Rectal smooth muscle tissue (tissue), 1 donor: ENCODE data around the gene TMUB1.

Source experiments
- H3K27ac ChIP-seq: one replicate; pipeline ENCODE4 v1.7.0; 2013; ENCODE audit warnings: low read depth, low read length, inconsistent platforms
- H3K27me3 ChIP-seq: one replicate; pipeline ENCODE4 v1.7.0; 2013; ENCODE audit warnings: low read length; ENCODE audit not compliant: control insufficient read depth, insufficient read depth
- H3K36me3 ChIP-seq: one replicate; pipeline ENCODE4 v1.7.0; 2013; ENCODE audit warnings: low read length; ENCODE audit not compliant: control insufficient read depth, insufficient read depth
- H3K4me1 ChIP-seq: one replicate; pipeline ENCODE4 v1.7.0; 2013; ENCODE audit warnings: low read length; ENCODE audit not compliant: control insufficient read depth, insufficient read depth
- H3K4me3 ChIP-seq: one replicate; pipeline ENCODE4 v1.7.0; 2013; ENCODE audit warnings: low read length
- H3K9ac ChIP-seq: one replicate; pipeline ENCODE4 v1.7.0; 2013; ENCODE audit warnings: low read length

The TMUB1 gene

DNA sequence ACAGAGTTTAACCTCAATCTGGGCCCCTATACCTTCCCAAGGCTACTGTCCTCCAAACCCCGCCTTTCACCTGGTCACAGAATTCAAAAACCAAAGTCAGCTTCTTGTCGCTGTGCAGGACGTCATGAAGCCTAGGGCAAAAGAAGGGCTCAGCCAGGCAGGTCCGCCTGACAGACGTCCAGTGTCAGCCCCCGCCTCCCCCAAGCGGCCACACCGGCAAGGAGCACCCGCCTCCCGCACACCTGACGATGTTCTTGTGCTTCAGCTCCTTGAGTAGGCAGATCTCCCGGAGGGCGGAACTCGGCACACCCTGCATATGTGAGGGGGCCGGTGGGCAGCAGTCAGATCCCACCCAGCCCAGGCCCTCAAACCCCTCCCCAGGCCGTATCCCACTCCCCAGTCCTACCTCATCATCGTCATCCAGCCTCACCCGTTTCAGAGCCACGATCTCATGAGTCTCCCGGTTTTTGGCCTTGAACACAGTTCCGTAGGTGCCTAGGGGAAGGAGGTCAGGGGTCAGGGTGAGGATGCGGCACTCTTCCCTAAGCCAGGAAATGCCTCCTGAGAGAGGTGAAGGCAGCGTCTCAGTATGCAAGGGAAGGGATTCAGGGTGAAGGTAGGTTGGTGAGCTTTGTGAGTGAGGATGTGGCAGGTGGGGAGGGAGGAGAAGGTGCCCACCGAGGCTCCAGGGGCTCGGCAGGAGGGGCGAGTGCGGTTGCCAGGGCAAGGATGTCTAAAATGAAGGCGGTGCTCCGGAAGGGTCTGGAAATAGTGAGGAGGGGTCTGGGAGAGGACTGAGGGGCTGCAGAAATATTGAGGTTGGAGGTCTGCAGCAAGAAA lies 26.4 kb downstream of the TMUB1 start:
- Histone ChIP-seq H3K9ac (no peak overlapping the region), H3K36me3 (peaks cover 2% of the 10 kb centered on the region), H3K4me1 (peaks cover 22% of the 10 kb centered on the region), H3K27ac (no peak overlapping the region), H3K4me3 (peak overlapping the region; percentile 86), H3K27me3 (no peaks in the 10 kb centered on the region)

- H3K27me3 ChIP-seq, result no peaks in the 10 kb centered on the region
- H3K36me3 ChIP-seq, result no peaks in the 10 kb centered on the region
- H3K4me3 ChIP-seq, result no peak overlapping the region
- no peak overlapping the region for H3K9ac ChIP-seq
- peaks cover 16% of the 10 kb centered on the region for H3K4me1 ChIP-seq
- no peak overlapping the region for H3K27ac ChIP-seq
These were observed 27.0 kb downstream of the TMUB1 start for GRCh38 chr7:151056283-151056665.

GRCh38 chr7:151053751-151054150 lies 29.5 kb downstream of the TMUB1 start:
- Histone ChIP-seq H3K36me3 (no peaks in the 10 kb centered on the region), H3K27ac (no peak overlapping the region)

DNA sequence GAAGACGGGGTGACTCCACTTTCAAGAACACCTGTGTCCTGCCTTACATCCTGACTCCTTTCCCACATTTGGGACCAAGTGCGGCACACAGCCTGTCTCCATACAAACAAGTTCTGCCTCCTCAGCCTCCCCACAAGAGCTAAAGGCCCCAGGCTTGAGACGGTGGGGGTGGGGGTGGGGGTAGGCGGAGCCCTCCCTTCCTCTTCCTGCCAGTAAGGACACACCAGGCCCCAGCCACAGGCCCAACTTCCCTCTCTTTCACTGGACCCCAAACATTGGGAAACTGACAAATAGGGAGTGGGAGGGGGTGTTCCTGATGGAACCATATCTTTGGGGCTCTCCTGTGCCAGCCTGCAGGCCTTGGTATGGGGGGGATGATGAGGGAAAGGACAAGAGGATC lies 30.2 kb downstream of the TMUB1 start:
- H3K4me3 ChIP-seq, result no peak overlapping the region
- H3K27me3 ChIP-seq, result no peaks in the 10 kb centered on the region
- no peaks in the 10 kb centered on the region for H3K36me3 ChIP-seq
- H3K9ac ChIP-seq, result no peak overlapping the region
- H3K27ac ChIP-seq, result no peak overlapping the region
- H3K4me1 ChIP-seq, result peaks cover 5% of the 10 kb centered on the region

More at GRCh38 chr7:151053751-151054150, 29.5 kb downstream of the TMUB1 start:
- H3K9ac ChIP-seq, result no peak overlapping the region
- H3K4me3 ChIP-seq, result no peak overlapping the region
- H3K4me1 ChIP-seq, result peaks cover 10% of the 10 kb centered on the region
- H3K27me3 ChIP-seq, result no peaks in the 10 kb centered on the region

GRCh38 chr7:151051108-151051507 lies 32.2 kb downstream of the TMUB1 start:
- H3K36me3 ChIP-seq, result peaks cover 2% of the 10 kb centered on the region
- H3K4me3 ChIP-seq, result no peak overlapping the region
- no peaks in the 10 kb centered on the region for H3K27me3 ChIP-seq
- H3K27ac ChIP-seq, result no peak overlapping the region
- H3K4me1 ChIP-seq, result peaks cover 2% of the 10 kb centered on the region
- H3K9ac ChIP-seq, result no peak overlapping the region

DNA sequence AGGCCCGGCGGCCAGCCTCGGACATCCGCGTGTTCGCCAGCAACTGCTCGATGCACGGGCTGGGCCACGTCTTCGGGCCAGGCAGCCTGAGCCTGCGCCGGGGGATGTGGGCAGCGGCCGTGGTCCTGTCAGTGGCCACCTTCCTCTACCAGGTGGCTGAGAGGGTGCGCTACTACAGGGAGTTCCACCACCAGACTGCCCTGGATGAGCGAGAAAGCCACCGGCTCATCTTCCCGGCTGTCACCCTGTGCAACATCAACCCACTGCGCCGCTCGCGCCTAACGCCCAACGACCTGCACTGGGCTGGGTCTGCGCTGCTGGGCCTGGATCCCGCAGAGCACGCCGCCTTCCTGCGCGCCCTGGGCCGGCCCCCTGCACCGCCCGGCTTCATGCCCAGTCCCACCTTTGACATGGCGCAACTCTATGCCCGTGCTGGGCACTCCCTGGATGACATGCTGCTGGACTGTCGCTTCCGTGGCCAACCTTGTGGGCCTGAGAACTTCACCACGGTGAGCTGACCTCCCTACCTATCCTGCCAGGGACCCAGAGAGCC lies 34.3 kb downstream of the TMUB1 start:
- Histone ChIP-seq H3K36me3 (peaks cover 2% of the 10 kb centered on the region), H3K27ac (no peak overlapping the region), H3K9ac (no peak overlapping the region), H3K4me1 (peaks cover 2% of the 10 kb centered on the region), H3K27me3 (no peaks in the 10 kb centered on the region), H3K4me3 (no peak overlapping the region)

GRCh38 chr7:151047976-151048815 lies 35.1 kb downstream of the TMUB1 start, which contains the start of gene ASIC3:
TSS of gene ASIC3 (plus strand) at chr7:151048531. CDS start at chr7:151048886, 355 bp downstream.
- Histone ChIP-seq H3K27ac (no peak within 1 kb of the TSS), H3K4me3 (no peak within 1 kb of the TSS), H3K4me1 (peaks cover 2% of the 10 kb centered on the region), H3K9ac (no peak within 1 kb of the TSS), H3K27me3 (no peaks in the 10 kb centered on the region), H3K36me3 (peaks cover 2% of the 10 kb centered on the region)

DNA sequence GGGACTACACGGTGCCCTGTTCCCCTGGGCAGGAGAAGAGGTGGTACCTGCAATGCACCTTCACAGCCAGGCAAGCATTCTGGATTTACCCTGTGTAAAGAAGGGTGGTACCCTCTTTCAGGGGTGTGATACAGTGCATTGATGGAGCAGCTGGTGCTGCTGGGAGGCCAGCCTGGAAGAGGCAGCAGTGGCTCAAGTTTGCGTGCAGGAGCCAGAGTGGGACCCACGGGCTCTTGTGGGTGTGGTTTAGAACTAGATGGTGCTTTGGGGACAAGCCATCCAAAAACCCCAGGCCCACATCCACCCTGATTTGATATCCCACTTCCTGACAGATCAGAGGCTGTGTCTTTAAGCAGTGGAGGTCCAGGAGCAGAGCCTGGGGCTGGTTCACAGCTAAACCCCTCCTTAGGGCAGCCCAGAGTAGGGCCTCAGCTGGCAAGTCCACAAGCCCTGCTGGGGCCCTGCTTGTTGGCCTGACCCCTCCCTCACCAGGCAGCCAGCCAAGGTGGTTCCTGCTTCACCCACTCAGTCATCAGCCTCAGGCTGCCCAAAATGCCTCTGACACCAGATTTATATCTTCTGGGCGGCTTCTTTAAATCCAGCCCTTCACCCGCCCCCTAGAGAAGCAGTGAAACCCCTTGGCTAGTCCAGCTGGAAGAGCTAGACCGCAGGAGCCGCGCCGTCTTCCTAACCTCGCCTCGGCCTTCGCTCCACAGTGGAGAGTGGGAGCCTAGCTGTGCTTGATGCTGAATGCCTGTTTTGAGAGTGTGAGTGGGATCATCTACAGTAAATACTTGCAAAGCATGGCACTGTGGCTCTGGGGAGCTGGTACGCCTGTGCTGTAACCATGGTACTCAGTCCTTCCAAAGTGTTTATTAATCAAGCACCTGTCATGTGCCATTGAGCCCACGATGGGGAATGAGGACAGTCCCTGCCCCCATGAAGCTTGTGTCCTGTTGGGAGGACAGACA lies 36.4 kb downstream of the TMUB1 start:
- Histone ChIP-seq H3K27me3 (no peaks in the 10 kb centered on the region), H3K27ac (no peak overlapping the region), H3K36me3 (peaks cover 2% of the 10 kb centered on the region), H3K4me3 (no peak overlapping the region), H3K9ac (no peak overlapping the region), H3K4me1 (peaks cover 2% of the 10 kb centered on the region)

DNA sequence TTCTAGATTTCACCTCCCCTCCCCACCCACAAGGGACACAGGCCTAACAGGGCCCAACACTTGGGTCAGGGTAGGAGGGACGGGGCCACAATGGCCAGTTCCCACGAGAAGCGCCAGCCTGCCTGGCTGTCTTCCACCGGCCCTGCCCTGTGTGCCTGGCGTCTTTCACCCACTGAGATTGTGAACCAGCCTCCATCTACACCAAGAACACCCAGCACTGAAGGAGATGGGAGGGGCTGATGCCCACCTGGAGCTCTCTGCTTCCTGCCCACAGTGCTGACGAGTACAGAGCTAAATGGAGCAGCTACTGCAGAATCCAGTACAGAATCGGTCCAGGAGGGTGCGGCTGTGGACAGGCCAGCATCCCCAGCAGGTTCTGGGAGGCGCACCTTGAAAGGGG lies 37.3 kb downstream of the TMUB1 start:
- peaks cover 2% of the 10 kb centered on the region for H3K4me1 ChIP-seq
- H3K36me3 ChIP-seq, result peaks cover 7% of the 10 kb centered on the region
- H3K4me3 ChIP-seq, result no peak overlapping the region
- H3K27me3 ChIP-seq, result no peaks in the 10 kb centered on the region
- H3K9ac ChIP-seq, result no peak overlapping the region
- H3K27ac ChIP-seq, result no peak overlapping the region

DNA sequence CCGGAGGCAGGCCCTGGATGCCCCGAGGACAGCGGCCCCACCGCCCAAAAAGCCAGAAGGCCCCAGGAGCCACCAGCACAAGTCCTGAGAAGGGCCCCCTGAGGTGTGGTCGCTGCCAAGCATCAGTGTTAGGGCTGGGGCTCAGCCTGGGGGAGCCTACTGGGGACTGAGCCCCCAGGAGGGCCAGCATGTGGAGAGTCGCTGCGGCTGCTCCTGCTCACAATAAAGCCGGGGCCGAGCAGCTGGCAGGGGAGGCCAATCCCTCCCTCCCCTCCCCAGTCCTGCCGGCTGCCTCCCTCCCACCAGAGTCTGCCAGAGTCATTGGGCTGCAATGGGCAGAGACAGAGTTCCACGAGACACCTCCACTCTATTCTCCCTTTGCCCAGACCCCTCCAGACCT lies 38.0 kb downstream of the TMUB1 start:
- Histone ChIP-seq H3K4me3 (no peak overlapping the region), H3K4me1 (peaks cover 2% of the 10 kb centered on the region), H3K36me3 (peaks cover 7% of the 10 kb centered on the region), H3K9ac (no peak overlapping the region), H3K27me3 (no peaks in the 10 kb centered on the region), H3K27ac (no peak overlapping the region)

- H3K9ac ChIP-seq, result no peak overlapping the region
- no peaks in the 10 kb centered on the region for H3K27me3 ChIP-seq
- H3K36me3 ChIP-seq, result peaks cover 7% of the 10 kb centered on the region
- peaks cover 2% of the 10 kb centered on the region for H3K4me1 ChIP-seq
- H3K27ac ChIP-seq, result no peak overlapping the region
- H3K4me3 ChIP-seq, result no peak overlapping the region
These were observed 39.3 kb downstream of the TMUB1 start for GRCh38 chr7:151043959-151044358.
